ENCODE measurements around the gene MRPL23.

MRPL23 gene

GRCh38 chr11:1930462-1930830 is 16.7 kb upstream of the MRPL23 start:
- TF ChIP-seq CTCF (IDR thresholded peaks at IDR 0.05), result no peak
- H3K4me1 ChIP-seq (ENCODE audit: control insufficient read depth in 1 of 2, insufficient read depth in 1 of 2, low read depth in 1 of 2, low read length in 1 of 2), result no peaks in the 10 kb centered on the region
- H3K36me3 ChIP-seq, result no peaks in the 10 kb centered on the region
- H3K4me3 ChIP-seq (ENCODE audit: low read depth in 1 of 2, low read length in 1 of 2), result no peak overlapping the region
- H3K27ac ChIP-seq, result no peak overlapping the region
- H3K9me3 ChIP-seq, result no peaks in the 10 kb centered on the region
- H3K27me3 ChIP-seq, result peaks cover 63% of the 10 kb centered on the region

GRCh38 chr11:1931341-1932104 is 15.6 kb upstream of the MRPL23 start:
- peaks cover 54% of the 10 kb centered on the region for H3K27me3 ChIP-seq
- H3K4me3 ChIP-seq (ENCODE audit: low read depth in 1 of 2, low read length in 1 of 2), result no peak overlapping the region
- H3K36me3 ChIP-seq, result no peaks in the 10 kb centered on the region
- H3K4me1 ChIP-seq (ENCODE audit: control insufficient read depth in 1 of 2, insufficient read depth in 1 of 2, low read depth in 1 of 2, low read length in 1 of 2), result no peaks in the 10 kb centered on the region
- H3K27ac ChIP-seq, result no peak overlapping the region
- H3K9me3 ChIP-seq, result no peaks in the 10 kb centered on the region
- TF ChIP-seq CTCF (IDR thresholded peaks at IDR 0.05), result no peak

GRCh38 chr11:1932105-1932480 is 15.0 kb upstream of the MRPL23 start:
- TF ChIP-seq CTCF (IDR thresholded peaks at IDR 0.05), result no peak
- no peak overlapping the region for H3K4me3 ChIP-seq (ENCODE audit: low read depth in 1 of 2, low read length in 1 of 2)
- no peak overlapping the region for H3K27ac ChIP-seq
- H3K36me3 ChIP-seq, result no peaks in the 10 kb centered on the region
- peaks cover 48% of the 10 kb centered on the region for H3K27me3 ChIP-seq
- H3K9me3 ChIP-seq, result no peaks in the 10 kb centered on the region
- H3K4me1 ChIP-seq (ENCODE audit: control insufficient read depth in 1 of 2, insufficient read depth in 1 of 2, low read depth in 1 of 2, low read length in 1 of 2), result no peaks in the 10 kb centered on the region

DNA sequence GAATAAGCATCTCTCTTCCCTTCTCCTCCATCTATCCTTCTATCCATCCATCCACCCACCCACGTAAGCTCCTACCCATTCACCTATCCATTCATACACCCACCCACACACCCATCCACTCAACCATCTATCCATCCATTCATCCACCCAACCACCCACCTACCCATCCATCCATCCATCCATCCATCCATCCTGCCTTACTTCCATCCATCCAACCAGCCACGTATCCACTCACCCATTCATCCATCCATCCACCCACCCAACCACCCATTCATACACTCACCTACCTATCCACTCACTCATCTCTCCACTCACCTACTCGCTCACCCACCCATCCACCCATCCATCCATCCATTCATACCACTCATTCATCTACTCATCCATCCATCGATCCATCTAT is 14.5 kb upstream of the MRPL23 start:
- TF ChIP-seq CTCF (IDR thresholded peaks at IDR 0.05), result no peak
- no peaks in the 10 kb centered on the region for H3K36me3 ChIP-seq

GRCh38 chr11:1933416-1934334 is 13.5 kb upstream of the MRPL23 start:
- Histone ChIP-seq H3K4me3 (ENCODE audit: low read depth in 1 of 2, low read length in 1 of 2) (no peak overlapping the region), H3K9me3 (no peaks in the 10 kb centered on the region), H3K36me3 (no peaks in the 10 kb centered on the region), H3K4me1 (ENCODE audit: control insufficient read depth in 1 of 2, insufficient read depth in 1 of 2, low read depth in 1 of 2, low read length in 1 of 2) (no peaks in the 10 kb centered on the region), H3K27ac (no peak overlapping the region), H3K27me3 (peaks cover 39% of the 10 kb centered on the region)
- TF ChIP-seq CTCF (IDR thresholded peaks at IDR 0.05), result no peak

More for the DNA sequence above, 14.5 kb upstream of the MRPL23 start:
- Histone ChIP-seq H3K27ac (no peak overlapping the region), H3K4me3 (ENCODE audit: low read depth in 1 of 2, low read length in 1 of 2) (no peak overlapping the region), H3K9me3 (no peaks in the 10 kb centered on the region), H3K27me3 (peaks cover 42% of the 10 kb centered on the region), H3K4me1 (ENCODE audit: control insufficient read depth in 1 of 2, insufficient read depth in 1 of 2, low read depth in 1 of 2, low read length in 1 of 2) (no peaks in the 10 kb centered on the region)

All from neutrophil (primary cell).